B cell (primary cell): ENCODE data around the gene SHROOM2.

Source experiments
- CTCF ChIP-seq: fragments of 200-600 bp; IDR thresholded peaks from one replicate; pipeline ENCODE4 v1.8.0; 2022; ENCODE audit warnings: antibody characterized with exemption, mild to moderate bottlenecking
- EZH2 ChIP-seq: IDR thresholded peaks from 2 replicates; pipeline ENCODE4 v1.6.1; 2012; ENCODE audit warnings: borderline replicate concordance, low read depth, mild to moderate bottlenecking, moderate library complexity, low read length; ENCODE audit not compliant: insufficient read depth, poor library complexity, severe bottlenecking

GRCh38 chrX:9992724-9993123 lies 206.5 kb downstream of the SHROOM2 start:
- TF ChIP-seq CTCF (no peak), EZH2 (no peak)
